Measurements from ENCODE around the gene OR52E6. TPM values are rescaled to one million over a fixed set of nuclear protein-coding genes. Genes with fewer than 3 reads are reported as not detected.

Gene OR52E6
- 1 to 10 TPM; 1.2 to 1.4 TPM for total RNA-seq
- polyA plus RNA-seq (ENCODE audit: insufficient read depth, low read depth, low replicate concordance): not detected
- long read RNA-seq, donor 1: 0 reads
- long read RNA-seq, donor 2: 0 reads

DNA sequence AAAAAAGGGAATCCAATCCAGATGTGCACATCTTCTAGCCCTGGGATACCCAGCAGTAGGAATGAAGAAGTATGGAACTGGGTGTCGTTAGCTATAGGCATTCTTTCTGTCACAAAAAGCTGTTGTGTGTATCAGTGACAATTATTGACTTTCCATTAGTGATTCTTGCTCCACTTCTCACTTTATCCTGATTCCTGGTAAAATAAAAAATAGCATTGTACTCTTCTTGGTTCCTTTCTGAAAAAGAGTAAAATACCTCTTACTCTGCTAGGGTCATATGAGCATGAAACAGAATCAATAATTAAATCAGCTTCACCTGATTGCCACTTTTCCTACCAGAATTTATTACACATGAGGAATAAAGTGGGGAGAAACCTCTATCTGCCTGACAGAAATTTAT, at the start of gene OR52E6:
OR52E6 (minus strand) TSS at position 101 of the 400 bp plus-strand sequence; CDS start at position 101, 0 bp downstream.
- Histone ChIP-seq H3K27me3 (no peaks in the 10 kb centered on the region), H3K4me3 (no peak within 1 kb of the TSS), H3K36me3 (ENCODE audit: low read depth, missing control alignments) (no peaks in the 10 kb centered on the region), H3K9me3 (no peaks in the 10 kb centered on the region), H3K4me1 (no peaks in the 10 kb centered on the region), H3K27ac (no peak within 1 kb of the TSS)
- intact Hi-C loops (cut with DNase I; ENCODE audit: low total_unique reads): no loop called here
- TF ChIP-seq POLR2A (IDR thresholded peaks at IDR 0.05): no peak
- TF ChIP-seq, protein P1, sequence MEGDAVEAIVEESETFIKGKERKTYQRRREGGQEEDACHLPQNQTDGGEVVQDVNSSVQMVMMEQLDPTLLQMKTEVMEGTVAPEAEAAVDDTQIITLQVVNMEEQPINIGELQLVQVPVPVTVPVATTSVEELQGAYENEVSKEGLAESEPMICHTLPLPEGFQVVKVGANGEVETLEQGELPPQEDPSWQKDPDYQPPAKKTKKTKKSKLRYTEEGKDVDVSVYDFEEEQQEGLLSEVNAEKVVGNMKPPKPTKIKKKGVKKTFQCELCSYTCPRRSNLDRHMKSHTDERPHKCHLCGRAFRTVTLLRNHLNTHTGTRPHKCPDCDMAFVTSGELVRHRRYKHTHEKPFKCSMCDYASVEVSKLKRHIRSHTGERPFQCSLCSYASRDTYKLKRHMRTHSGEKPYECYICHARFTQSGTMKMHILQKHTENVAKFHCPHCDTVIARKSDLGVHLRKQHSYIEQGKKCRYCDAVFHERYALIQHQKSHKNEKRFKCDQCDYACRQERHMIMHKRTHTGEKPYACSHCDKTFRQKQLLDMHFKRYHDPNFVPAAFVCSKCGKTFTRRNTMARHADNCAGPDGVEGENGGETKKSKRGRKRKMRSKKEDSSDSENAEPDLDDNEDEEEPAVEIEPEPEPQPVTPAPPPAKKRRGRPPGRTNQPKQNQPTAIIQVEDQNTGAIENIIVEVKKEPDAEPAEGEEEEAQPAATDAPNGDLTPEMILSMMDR (IDR thresholded peaks at IDR 0.05): no peak
- WGBS, 2 donors: 43 to 100% methylated on average over 1 of the region's 1 CpG
- DNase-seq: no peak

DNA sequence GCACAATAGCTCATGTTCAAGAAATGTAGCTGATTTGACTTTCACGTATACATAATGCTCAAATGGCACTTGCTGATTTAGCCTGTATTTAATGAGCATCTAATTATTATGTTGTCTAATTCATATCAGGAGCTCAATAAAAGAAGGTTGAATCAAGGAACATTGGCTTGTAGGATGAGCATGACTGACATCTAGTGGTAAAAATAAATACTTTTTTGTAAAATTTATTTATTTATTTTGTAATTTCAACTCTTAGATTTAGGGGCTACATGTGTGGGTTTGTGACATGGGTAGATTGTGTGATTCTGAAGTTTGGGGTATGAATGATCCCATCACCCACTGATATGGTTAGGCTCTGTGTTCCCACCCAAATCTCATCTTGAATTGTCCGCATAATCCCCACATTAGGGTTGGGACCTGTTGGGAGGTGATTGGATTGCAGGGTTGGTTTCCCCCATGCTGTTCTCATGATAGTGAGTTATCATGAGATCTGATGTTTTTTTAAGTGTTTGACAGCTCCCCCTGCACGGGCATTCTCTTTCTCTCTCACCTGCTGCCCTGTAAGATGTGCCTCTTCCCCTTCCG, 49.6 kb upstream of the OR52E6 start:
- no peak for DNase-seq
- no peaks in the 10 kb centered on the region for H3K4me1 ChIP-seq
- no peaks in the 10 kb centered on the region for H3K27me3 ChIP-seq
- H3K9me3 ChIP-seq: no peaks in the 10 kb centered on the region
- H3K27ac ChIP-seq: no peak overlapping the region
- no peaks in the 10 kb centered on the region for H3K36me3 ChIP-seq (ENCODE audit: low read depth, missing control alignments)
- intact Hi-C loops (cut with DNase I; ENCODE audit: low total_unique reads): no loop called here
- 65 to 69% methylated on average over 4 of the region's 4 CpGs for WGBS, 2 donors
- TF ChIP-seq POLR2A (IDR thresholded peaks at IDR 0.05): no peak
- TF ChIP-seq, protein P1 (IDR thresholded peaks at IDR 0.05): peak in 2 of 3 experiments; percentile 37 to 68
- H3K4me3 ChIP-seq: no peak overlapping the region

DNA sequence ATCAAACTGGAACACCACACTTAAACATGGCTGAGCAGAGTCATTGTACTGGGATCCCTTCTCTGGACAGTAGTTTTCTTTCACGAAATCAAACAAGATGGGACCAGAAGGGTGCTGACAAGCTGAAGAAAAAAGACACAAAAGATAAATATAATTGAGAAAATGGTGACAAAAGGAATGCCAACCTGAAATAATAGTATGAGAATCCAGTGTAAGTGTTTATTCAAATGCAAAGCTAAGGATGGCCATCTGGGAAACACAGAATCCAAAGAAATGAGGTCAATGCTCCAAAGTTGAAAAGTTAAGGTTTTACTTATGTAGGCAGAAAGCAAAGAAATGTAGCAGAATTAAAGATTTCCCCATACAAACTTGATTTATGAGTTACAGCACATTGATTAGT, 46.0 kb upstream of the OR52E6 start:
- 85% methylated on average over 1 of the region's 1 CpG for WGBS, 2 donors
- intact Hi-C loops (cut with DNase I; ENCODE audit: low total_unique reads): no loop called here
- Histone ChIP-seq H3K4me3 (no peak overlapping the region), H3K36me3 (ENCODE audit: low read depth, missing control alignments) (no peaks in the 10 kb centered on the region), H3K4me1 (no peaks in the 10 kb centered on the region), H3K27ac (no peak overlapping the region), H3K9me3 (no peaks in the 10 kb centered on the region), H3K27me3 (no peaks in the 10 kb centered on the region)
- no peak for DNase-seq
- TF ChIP-seq, protein P1 (IDR thresholded peaks at IDR 0.05): no peak
- TF ChIP-seq POLR2A (IDR thresholded peaks at IDR 0.05): no peak

DNA sequence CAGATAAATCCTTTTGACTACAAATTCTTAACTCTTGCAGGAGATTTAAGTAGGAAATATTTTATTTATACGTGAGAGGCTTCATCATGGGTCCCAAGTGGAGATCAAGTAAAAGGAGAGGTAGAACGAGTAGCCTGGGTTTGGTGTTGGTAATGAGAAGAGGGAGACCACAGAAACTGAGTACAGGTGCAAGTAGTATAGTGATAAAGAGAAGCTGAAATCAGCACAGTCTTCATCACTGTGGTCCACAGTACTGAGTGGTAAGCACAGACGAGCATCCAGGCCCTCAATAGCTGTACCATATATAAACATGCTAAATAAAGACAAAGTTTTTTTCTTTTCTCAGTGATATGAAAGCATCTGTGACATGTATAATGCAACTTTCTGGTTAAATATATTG, 45.5 kb upstream of the OR52E6 start:
- 78% methylated on average over 3 of the region's 3 CpGs for WGBS, 2 donors
- Histone ChIP-seq H3K4me1 (no peaks in the 10 kb centered on the region), H3K27ac (no peak overlapping the region), H3K36me3 (ENCODE audit: low read depth, missing control alignments) (no peaks in the 10 kb centered on the region), H3K9me3 (no peaks in the 10 kb centered on the region), H3K4me3 (no peak overlapping the region), H3K27me3 (no peaks in the 10 kb centered on the region)
- intact Hi-C loops (cut with DNase I; ENCODE audit: low total_unique reads): no loop called here
- TF ChIP-seq POLR2A (IDR thresholded peaks at IDR 0.05): no peak
- TF ChIP-seq, protein P1 (IDR thresholded peaks at IDR 0.05): no peak
- no peak for DNase-seq

DNA sequence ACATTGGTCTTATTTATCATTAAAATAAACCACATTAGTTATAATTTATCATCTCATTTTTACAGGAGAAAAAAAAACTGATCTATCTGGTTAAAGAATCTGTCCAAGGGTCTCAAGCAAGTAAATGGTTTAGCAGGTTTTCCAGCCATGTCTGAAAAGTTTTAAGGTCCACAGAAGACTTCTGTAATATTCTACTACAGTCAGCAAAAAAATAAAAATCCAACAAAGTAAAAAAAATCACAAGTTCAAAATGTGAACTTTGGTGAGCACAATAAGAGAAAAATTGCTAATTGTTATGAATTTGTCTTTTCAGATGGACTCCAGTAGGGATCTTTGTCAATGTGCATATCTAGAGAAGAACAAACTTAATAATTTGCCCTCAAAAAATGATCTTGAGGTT, 40.1 kb upstream of the OR52E6 start:
- Histone ChIP-seq H3K4me3 (no peak overlapping the region), H3K27ac (no peak overlapping the region), H3K27me3 (no peaks in the 10 kb centered on the region), H3K36me3 (ENCODE audit: low read depth, missing control alignments) (no peaks in the 10 kb centered on the region), H3K9me3 (no peaks in the 10 kb centered on the region), H3K4me1 (no peaks in the 10 kb centered on the region)
- TF ChIP-seq, protein P1 (IDR thresholded peaks at IDR 0.05): no peak
- TF ChIP-seq POLR2A (IDR thresholded peaks at IDR 0.05): no peak
- intact Hi-C loops (cut with DNase I; ENCODE audit: low total_unique reads): no loop called here
- DNase-seq: no peak
